Liver (tissue), 3 donors: Measurements from ENCODE around the gene DUSP9.

Source experiments
- CTCF ChIP-seq: fragments of 150-350 bp; IDR thresholded peaks from 2 replicates; pipeline ENCODE4 v1.5.1; 2017; ENCODE audit warnings: improper control_type of control experiment, low read depth, low read length; ENCODE audit not compliant: missing input control
- FOXA1 ChIP-seq: IDR thresholded peaks from 2 replicates; pipeline ENCODE4 v1.6.1; 2016; ENCODE audit warnings: antibody characterized with exemption
- HNF4A ChIP-seq, 2 donors: conservative IDR thresholded peaks; 2 replicates each; pipeline ENCODE4 v1.6.1; 2016; ENCODE audit warnings: antibody characterized with exemption in 2 of 2, mild to moderate bottlenecking in 2 of 2
- SP1 ChIP-seq: IDR thresholded peaks from 2 replicates; pipeline ENCODE4 v1.6.1; 2018; ENCODE audit warnings: antibody characterized with exemption, mild to moderate bottlenecking
- TAF1 ChIP-seq: conservative IDR thresholded peaks from 2 replicates; pipeline ENCODE4 v1.6.1; 2016; ENCODE audit warnings: antibody characterized with exemption, mild to moderate bottlenecking
- YY1 ChIP-seq: IDR thresholded peaks from 2 replicates; pipeline ENCODE4 v1.6.1; 2016; ENCODE audit warnings: antibody characterized with exemption, mild to moderate bottlenecking
- TF ChIP-seq, protein P1 (sequence below): IDR thresholded peaks from 2 replicates; pipeline ENCODE4 v1.6.1; 2016; ENCODE audit warnings: antibody characterized with exemption
- donor health status: healthy.
- donor health status: healthy.

DNA sequence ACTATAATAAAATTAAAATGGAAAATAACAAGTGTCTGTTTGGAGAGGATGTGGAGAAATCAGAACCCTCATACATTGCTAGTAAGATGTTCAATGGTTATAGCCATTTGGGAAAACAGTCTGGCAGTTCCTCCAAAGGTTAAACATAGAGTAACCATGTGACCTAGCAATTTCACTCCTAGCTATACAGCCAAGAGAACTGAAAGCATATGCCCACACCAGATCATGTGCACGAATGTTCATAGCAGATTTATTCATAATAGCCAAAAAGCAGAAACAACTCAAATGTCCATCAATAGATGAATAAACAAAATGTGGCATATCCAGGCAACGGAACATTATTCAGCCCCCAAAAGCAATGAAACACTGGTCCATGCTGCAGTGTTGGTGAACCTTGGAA is 38.6 kb upstream of the DUSP9 start:
- TF ChIP-seq CTCF: no peak
- no peak for TF ChIP-seq SP1
- no peak for TF ChIP-seq HNF4A (conservative IDR thresholded peaks at IDR 0.05)
- TF ChIP-seq TAF1: no peak
- TF ChIP-seq YY1: no peak
- no peak for TF ChIP-seq FOXA1
- TF ChIP-seq, protein P1, sequence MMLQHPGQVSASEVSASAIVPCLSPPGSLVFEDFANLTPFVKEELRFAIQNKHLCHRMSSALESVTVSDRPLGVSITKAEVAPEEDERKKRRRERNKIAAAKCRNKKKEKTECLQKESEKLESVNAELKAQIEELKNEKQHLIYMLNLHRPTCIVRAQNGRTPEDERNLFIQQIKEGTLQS: no peak
